Skin epidermis (tissue), 12 donors: ENCODE data around the gene OSCP1.
A peak's percentile ranks its signal among the peaks of the same experiment; 100 is the strongest.

Experiments
- H3K27ac ChIP-seq, 21 experiments: fragments of 200-600 bp; sonication (generic) in 11 of 21; one replicate each; pipeline ENCODE4 v1.5.0; 2020; ENCODE audit warnings: mild to moderate bottlenecking in 3 of 21, inconsistent platforms in 2 of 21, moderate library complexity in 2 of 21
- H3K4me3 ChIP-seq, 7 experiments: fragments of 200-600 bp; sonication (generic) in 2 of 7; one replicate each; pipeline ENCODE4 v1.5.0; 2020; ENCODE audit warnings: inconsistent platforms in 2 of 7, mild to moderate bottlenecking in 2 of 7, moderate library complexity in 1 of 7

Gene OSCP1

GRCh38 chr1:36453051-36453450, 2.8 kb upstream of the OSCP1 start:
- Histone ChIP-seq H3K4me3 (no peak overlapping the region), H3K27ac (no peak overlapping the region)

DNA sequence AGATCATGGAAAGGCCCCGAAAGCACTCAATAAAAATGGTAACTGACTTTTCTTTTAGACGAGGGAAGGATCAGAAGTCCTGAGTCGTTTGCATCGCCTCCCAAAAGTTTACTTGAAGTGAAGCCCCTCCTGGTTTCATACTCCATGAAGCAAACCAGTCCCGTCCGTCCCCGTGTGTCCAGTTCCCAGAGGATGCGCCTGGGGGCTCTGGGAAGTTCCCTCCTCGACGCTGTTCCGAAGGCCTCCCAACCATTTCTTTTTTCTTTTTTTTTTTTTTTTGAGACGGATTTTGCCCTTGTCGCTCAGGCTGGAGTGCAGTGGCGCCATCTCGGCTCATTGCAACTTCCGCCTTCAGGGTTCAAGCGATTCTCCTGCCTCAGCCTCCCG, 661 bp upstream of the OSCP1 start:
- Histone ChIP-seq H3K27ac (peak overlapping the region; percentile 74 to 99 (median 96)), H3K4me3 (peak overlapping the region; percentile 36 to 65 (median 59))

DNA sequence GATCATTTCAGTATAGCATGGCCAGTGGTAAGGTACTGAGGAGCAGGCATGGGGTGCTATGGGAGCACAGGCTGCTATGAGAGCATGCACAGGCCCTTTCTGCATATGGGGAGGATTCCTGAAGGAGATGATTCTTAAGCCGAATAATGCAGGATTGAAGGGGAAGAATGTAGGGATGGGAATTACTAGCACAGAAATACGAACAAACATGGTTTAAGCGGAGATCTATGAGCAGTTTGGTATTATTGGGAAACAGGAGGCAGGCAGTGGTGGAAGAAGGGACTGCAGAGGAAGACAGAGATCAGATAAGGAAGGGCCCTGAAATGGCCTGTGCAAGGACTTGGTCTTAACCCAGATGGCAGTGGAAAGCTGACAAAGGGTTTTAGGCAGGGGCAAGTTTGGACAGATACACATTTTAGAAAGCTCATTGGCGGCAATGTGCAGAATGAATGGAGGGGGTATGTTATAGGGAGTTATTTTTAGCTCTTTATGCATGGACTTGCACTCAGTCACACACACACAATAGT, 1.7 kb downstream of the OSCP1 start:
- Histone ChIP-seq H3K27ac (peak overlapping the region in 1 of 21 experiments; percentile 37), H3K4me3 (no peak overlapping the region)

DNA sequence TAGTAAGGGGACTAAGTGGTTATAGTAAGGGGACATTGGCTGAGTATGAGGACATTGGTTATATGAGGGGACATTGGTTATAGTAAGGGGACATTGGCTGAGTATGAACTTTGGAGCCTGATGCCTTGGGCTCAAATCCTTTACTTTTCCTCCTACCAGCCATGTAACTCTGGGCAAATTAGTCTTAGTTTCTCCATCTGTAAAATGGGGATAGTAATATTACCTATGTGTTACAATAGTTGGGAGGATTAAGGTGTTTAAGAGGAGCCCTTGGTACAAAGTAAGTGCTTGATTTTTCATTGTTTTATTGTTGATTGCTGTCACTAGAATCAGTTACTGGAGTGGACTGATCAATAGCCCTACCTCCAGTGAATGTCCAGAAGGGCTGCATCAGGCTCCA, 2.8 kb downstream of the OSCP1 start:
- no peak overlapping the region for H3K27ac ChIP-seq

DNA sequence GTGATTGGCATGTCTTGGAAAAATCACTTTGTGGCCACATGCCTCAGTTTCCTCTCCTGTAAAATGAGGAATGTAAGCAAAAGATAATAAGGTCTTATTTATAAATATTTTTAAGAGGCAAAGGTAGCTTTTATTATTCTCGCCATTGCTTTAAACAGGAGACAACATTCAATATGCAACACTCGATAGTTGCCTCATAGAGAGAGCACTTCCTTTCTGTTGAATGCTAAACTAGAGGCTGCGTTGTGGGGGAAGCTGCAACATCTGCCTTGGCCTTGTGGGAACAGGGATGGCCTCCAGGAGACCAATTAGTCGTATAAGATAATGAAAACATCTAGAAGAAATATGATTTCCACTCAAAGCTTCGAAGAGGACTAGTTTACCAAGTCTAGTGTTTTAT, 3.5 kb downstream of the OSCP1 start:
- no peak overlapping the region for H3K4me3 ChIP-seq
- H3K27ac ChIP-seq, result no peak overlapping the region

More for the DNA sequence above, 2.8 kb downstream of the OSCP1 start:
- no peak overlapping the region for H3K4me3 ChIP-seq

DNA sequence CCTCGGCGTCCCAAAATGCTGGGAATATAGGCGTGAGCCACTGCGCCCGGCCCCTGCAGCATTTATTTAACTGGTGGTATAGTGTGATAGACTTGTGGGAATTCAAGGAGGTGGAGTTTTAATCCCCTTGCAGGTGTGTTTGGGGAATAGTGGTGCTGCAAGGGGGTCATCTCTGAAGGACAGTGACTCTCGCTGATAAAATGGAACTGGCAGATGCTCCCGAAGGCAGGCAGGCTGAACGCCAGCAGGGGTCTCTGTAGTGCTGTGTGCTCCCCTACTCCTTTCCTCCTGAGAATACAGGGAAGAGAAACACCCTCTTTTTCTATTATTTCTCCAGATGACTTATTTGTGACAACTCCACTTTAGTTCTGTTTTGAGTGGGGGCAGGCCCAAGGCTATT, 4.0 kb downstream of the OSCP1 start:
- Histone ChIP-seq H3K27ac (no peak overlapping the region), H3K4me3 (no peak overlapping the region)

DNA sequence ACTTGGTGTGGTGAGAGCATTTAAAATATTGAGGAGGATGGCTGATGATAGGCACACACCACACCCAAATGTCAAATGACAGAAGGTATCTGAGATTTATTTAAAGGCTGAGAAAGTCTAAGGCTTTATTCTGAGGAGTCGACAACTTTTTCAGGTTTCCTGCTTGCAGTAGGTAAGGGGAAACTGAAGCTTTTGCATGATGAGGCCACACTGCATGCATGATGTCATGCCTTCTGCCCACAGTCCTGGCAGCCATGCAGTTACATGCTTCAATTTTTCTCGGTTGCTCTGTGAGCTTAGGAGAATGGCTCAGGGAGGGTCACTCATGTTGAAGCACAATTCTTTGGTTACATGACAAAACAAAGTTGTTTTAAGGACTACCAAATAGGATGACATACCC, 7.0 kb downstream of the OSCP1 start:
- H3K27ac ChIP-seq, result no peak overlapping the region
- no peak overlapping the region for H3K4me3 ChIP-seq

- Histone ChIP-seq H3K4me3 (no peak overlapping the region), H3K27ac (no peak overlapping the region)
These were observed 7.9 kb downstream of the OSCP1 start for GRCh38 chr1:36442337-36442736.

GRCh38 chr1:36440646-36441045, 9.6 kb downstream of the OSCP1 start:
- Histone ChIP-seq H3K4me3 (no peak overlapping the region), H3K27ac (no peak overlapping the region)

DNA sequence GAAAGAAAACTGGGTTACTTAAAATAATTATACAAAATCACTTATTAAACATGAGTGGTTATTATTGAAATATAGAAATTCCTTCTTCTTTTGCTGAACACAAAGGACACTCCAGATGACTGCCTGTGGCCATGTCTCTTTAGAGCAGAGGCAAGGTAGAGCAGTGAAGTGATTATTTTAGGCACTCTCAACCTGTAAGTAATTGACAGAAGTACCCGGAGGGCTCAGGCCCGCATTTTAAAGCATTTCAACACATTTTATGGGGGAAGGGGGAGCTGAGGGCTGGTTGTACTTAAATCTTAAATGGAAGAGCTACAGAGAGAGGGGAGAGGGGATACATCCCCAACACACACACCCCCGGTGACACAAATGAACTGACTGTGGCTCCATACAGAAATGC, 10.2 kb downstream of the OSCP1 start:
- Histone ChIP-seq H3K4me3 (no peak overlapping the region), H3K27ac (no peak overlapping the region)

GRCh38 chr1:36438715-36439114, 11.5 kb downstream of the OSCP1 start:
- H3K4me3 ChIP-seq, result no peak overlapping the region
- no peak overlapping the region for H3K27ac ChIP-seq

DNA sequence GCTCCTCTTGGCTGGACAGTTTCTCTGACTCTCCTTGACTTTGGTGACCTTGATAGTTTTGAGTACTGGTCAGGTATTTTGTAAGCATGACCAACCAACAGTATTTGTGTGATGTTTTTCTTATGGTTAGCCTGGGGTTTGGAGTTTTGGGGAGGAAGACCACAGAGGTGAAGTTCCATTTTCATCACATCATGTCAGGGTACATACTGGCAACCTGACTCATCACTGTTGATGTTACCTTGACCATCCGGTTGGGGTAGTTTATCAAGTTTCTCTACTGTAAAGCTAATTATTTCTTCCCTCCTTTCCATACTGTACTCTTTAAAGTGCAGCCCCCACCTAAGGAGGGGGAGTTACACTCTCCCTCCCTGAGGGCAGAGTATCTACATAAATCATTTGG, 13.4 kb downstream of the OSCP1 start:
- H3K4me3 ChIP-seq, result no peak overlapping the region
- peak overlapping the region in 1 of 21 experiments; percentile 14 for H3K27ac ChIP-seq

- no peak overlapping the region for H3K4me3 ChIP-seq
These were observed 17.1 kb downstream of the OSCP1 start for GRCh38 chr1:36433102-36433501.

GRCh38 chr1:36432616-36433015, 17.6 kb downstream of the OSCP1 start:
- Histone ChIP-seq H3K27ac (no peak overlapping the region), H3K4me3 (no peak overlapping the region)

More at GRCh38 chr1:36433102-36433501, 17.1 kb downstream of the OSCP1 start:
- H3K27ac ChIP-seq, result no peak overlapping the region

GRCh38 chr1:36425791-36426190, 24.5 kb downstream of the OSCP1 start:
- peak overlapping the region in 2 of 21 experiments; percentile 9 to 47 for H3K27ac ChIP-seq
- H3K4me3 ChIP-seq, result no peak overlapping the region

GRCh38 chr1:36421649-36422048, 28.6 kb downstream of the OSCP1 start:
- Histone ChIP-seq H3K27ac (peak overlapping the region in 2 of 21 experiments; percentile 43 to 66), H3K4me3 (no peak overlapping the region)

DNA sequence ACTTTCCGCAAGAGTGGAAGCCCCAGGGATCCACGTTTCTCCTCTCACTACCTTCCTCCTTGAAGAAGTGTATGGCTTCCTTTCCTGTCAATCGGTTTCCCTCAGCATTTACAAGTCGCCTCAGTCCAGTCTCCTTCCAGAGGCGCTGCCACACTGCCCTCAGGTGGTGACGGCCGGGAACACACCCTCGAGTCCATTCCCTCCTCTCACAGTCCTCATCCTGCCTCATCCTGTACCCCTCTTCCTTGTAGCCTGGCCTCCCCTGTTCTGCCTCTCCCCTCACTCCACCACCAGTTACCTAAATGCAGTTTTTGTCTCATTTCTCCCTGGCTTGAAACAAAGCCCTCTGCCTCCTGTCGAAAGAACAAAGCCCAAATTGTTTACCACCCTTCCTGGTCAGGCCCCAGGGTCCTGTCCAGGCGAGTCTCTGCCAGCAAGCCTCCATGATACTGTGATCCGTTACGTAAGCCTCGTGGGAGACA, 29.4 kb downstream of the OSCP1 start:
- H3K27ac ChIP-seq, result peak overlapping the region in 11 of 21 experiments; percentile 7 to 71 (median 51)

GRCh38 chr1:36420409-36420808, 29.8 kb downstream of the OSCP1 start:
- H3K4me3 ChIP-seq, result no peak overlapping the region
- H3K27ac ChIP-seq, result peak overlapping the region in 9 of 21 experiments; percentile 18 to 64 (median 40)

More for the DNA sequence above, 29.4 kb downstream of the OSCP1 start:
- H3K4me3 ChIP-seq, result no peak overlapping the region

- no peak overlapping the region for H3K27ac ChIP-seq
- H3K4me3 ChIP-seq, result no peak overlapping the region
These were observed 30.7 kb downstream of the OSCP1 start for GRCh38 chr1:36419569-36419968.

DNA sequence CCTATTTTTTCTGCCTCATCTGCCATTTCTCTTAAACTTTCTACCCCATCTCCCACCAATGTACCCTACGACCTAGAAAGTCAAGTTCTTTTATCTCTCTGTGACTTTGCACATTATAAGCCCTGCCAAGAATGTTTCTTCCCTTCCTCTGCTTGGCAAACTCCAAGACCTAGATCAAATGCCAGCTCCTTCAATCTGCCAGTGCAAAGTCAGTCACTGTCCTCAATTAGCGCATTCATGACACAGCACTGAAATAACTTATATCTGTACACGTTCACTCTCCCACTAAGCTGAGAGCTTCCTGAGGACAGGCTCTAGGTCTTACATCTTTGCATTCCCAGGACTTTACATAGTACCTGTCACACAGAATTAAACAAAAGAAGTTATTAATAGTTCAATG, 31.1 kb downstream of the OSCP1 start:
- H3K27ac ChIP-seq, result no peak overlapping the region

DNA sequence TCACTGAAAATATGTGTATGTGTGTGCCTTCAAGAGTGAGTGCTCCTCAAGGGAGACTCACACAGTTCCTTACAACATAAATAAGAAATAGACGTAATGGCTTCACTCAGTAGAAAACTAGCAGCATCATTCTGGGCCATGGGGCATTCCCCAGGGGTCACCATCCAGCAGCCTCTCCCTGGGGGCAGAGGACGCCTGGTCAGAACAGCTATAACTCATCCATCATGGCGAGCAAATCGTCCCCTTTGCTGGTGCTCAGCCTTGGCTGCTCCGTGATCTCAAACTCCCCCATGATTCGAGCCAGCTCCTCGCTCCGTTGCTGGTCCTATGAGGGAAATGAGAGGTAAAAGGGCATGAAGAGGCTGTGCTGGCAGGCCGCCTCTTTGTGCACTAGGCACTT, 32.3 kb downstream of the OSCP1 start:
- Histone ChIP-seq H3K4me3 (no peak overlapping the region), H3K27ac (no peak overlapping the region)

More for the DNA sequence above, 31.1 kb downstream of the OSCP1 start:
- no peak overlapping the region for H3K4me3 ChIP-seq

DNA sequence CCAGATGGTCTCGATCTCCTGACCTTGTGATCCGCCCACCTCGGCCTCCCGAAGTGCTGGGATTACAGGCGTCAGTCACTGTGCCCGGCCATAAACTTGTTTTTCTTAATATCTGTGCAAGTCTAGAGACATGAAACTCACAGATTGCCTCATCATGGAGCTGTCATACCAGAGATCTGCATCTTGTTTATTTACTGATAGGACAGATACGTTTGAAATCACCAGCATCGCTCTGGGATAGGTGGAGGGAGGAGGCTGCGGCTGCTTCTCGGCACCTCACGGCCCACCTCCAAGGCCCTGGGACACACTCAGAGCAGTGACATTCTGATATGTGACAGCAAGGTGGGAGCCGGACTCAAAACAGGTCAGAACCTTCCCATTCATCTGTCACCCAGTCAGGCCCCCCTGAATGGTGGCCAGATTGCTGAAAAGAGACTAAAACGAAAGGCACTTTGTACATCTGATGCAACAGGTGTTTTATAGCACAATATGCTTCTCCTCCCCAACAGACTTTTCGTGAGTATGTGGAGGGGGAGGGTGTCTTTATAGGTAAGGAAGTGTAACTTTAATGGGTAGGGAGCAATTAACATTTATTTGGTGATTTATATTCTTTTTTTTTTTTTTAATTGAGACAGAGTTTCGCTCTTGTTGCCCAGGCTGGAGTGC, 34.5 kb downstream of the OSCP1 start:
- H3K4me3 ChIP-seq, result no peak overlapping the region
- no peak overlapping the region for H3K27ac ChIP-seq
